ENCODE data around the gene CCNJL. TPM values are rescaled to one million over a fixed set of nuclear protein-coding genes. Genes with fewer than 3 reads are reported as not detected.
A peak's percentile ranks its signal among the peaks of the same experiment; 100 is the strongest.
"Not testable (repeated sequence)": the region's sequence is repeated elsewhere in the genome, so short reads cannot be mapped to it uniquely, and the experiment has no call there.

Gene CCNJL
- total RNA-seq, 2 experiments from 2014 or later, result 0.17 TPM; not detected in 1

GRCh38 chr5:160349249-160349934, 37.0 kb upstream of the CCNJL start:
- no peak overlapping the region for H3K4me3 Mint-ChIP-seq
- no peak for DNase-seq
- H3K9me3 Mint-ChIP-seq, result no peaks in the 10 kb centered on the region
- POLR2A ChIA-PET, result no interaction called here
- no peaks in the 10 kb centered on the region for H3K4me1 Mint-ChIP-seq
- ATAC-seq (ENCODE audit: low read depth), result no peak
- no peaks in the 10 kb centered on the region for H3K27me3 Mint-ChIP-seq
- H3K36me3 Mint-ChIP-seq, result no peaks in the 10 kb centered on the region
- H3K27ac Mint-ChIP-seq, result no peak overlapping the region

- Mint-ChIP-seq H3K4me3 (no peak overlapping the region), H3K27ac (no peak overlapping the region), H3K36me3 (no peaks in the 10 kb centered on the region), H3K27me3 (peaks cover 2% of the 10 kb centered on the region), H3K9me3 (no peaks in the 10 kb centered on the region), H3K4me1 (peaks cover 5% of the 10 kb centered on the region)
- no peak for DNase-seq
- POLR2A ChIA-PET, result no interaction called here
- ATAC-seq (ENCODE audit: low read depth), result no peak
These were observed 35.7 kb upstream of the CCNJL start for GRCh38 chr5:160348080-160348479.

- H3K4me3 Mint-ChIP-seq, result no peak overlapping the region
- no peaks in the 10 kb centered on the region for H3K9me3 Mint-ChIP-seq
These were observed 35.1 kb upstream of the CCNJL start for GRCh38 chr5:160347448-160347847.

GRCh38 chr5:160342413-160342941, 30.1 kb upstream of the CCNJL start:
- Mint-ChIP-seq H3K27me3 (peaks cover 3% of the 10 kb centered on the region), H3K4me1 (peaks cover 5% of the 10 kb centered on the region), H3K27ac (no peak overlapping the region), H3K36me3 (no peaks in the 10 kb centered on the region), H3K4me3 (no peak overlapping the region), H3K9me3 (no peaks in the 10 kb centered on the region)
- ATAC-seq (ENCODE audit: low read depth) (no peak), DNase-seq (no peak)
- POLR2A ChIA-PET, result no interaction called here

More at GRCh38 chr5:160347448-160347847, 35.1 kb upstream of the CCNJL start:
- Mint-ChIP-seq H3K27me3 (peaks cover 2% of the 10 kb centered on the region), H3K36me3 (no peaks in the 10 kb centered on the region), H3K4me1 (peaks cover 5% of the 10 kb centered on the region), H3K27ac (no peak overlapping the region)
- POLR2A ChIA-PET, result no interaction called here
- no peak for DNase-seq
- ATAC-seq (ENCODE audit: low read depth), result no peak

- DNase-seq, result no peak
- no peak for ATAC-seq (ENCODE audit: low read depth)
- peaks cover 4% of the 10 kb centered on the region for H3K27me3 Mint-ChIP-seq
- no peak overlapping the region for H3K4me3 Mint-ChIP-seq
- H3K27ac Mint-ChIP-seq, result no peak overlapping the region
- peaks cover 5% of the 10 kb centered on the region for H3K4me1 Mint-ChIP-seq
- POLR2A ChIA-PET, result no interaction called here
- no peaks in the 10 kb centered on the region for H3K9me3 Mint-ChIP-seq
- no peaks in the 10 kb centered on the region for H3K36me3 Mint-ChIP-seq
These were observed 29.0 kb upstream of the CCNJL start for GRCh38 chr5:160341309-160341870.

GRCh38 chr5:160340513-160340912, 28.1 kb upstream of the CCNJL start:
- H3K36me3 Mint-ChIP-seq; DNase-seq; ATAC-seq (ENCODE audit: low read depth); POLR2A ChIA-PET; H3K4me3 Mint-ChIP-seq; H3K27ac Mint-ChIP-seq; H3K27me3 Mint-ChIP-seq; H3K9me3 Mint-ChIP-seq; H3K4me1 Mint-ChIP-seq: not testable (repeated sequence)

- no peaks in the 10 kb centered on the region for H3K9me3 Mint-ChIP-seq
- H3K4me1 Mint-ChIP-seq, result peaks cover 5% of the 10 kb centered on the region
- POLR2A ChIA-PET, result no interaction called here
- no peak for ATAC-seq (ENCODE audit: low read depth)
- no peak for DNase-seq
- peaks cover 5% of the 10 kb centered on the region for H3K27me3 Mint-ChIP-seq
- no peak overlapping the region for H3K4me3 Mint-ChIP-seq
- no peaks in the 10 kb centered on the region for H3K36me3 Mint-ChIP-seq
- H3K27ac Mint-ChIP-seq, result no peak overlapping the region
These were observed 27.2 kb upstream of the CCNJL start for GRCh38 chr5:160339406-160340130.

GRCh38 chr5:160334716-160335115, 22.4 kb upstream of the CCNJL start:
- H3K9me3 Mint-ChIP-seq; H3K27ac Mint-ChIP-seq; DNase-seq; H3K36me3 Mint-ChIP-seq; POLR2A ChIA-PET; H3K4me3 Mint-ChIP-seq; H3K27me3 Mint-ChIP-seq; ATAC-seq (ENCODE audit: low read depth); H3K4me1 Mint-ChIP-seq: not testable (repeated sequence)

GRCh38 chr5:160333721-160334120, 21.4 kb upstream of the CCNJL start:
- Mint-ChIP-seq H3K9me3 (no peaks in the 10 kb centered on the region), H3K36me3 (no peaks in the 10 kb centered on the region), H3K4me3 (no peak overlapping the region), H3K27ac (no peak overlapping the region), H3K4me1 (peaks cover 1% of the 10 kb centered on the region), H3K27me3 (peaks cover 8% of the 10 kb centered on the region)
- ATAC-seq (ENCODE audit: low read depth) (no peak), DNase-seq (no peak)
- POLR2A ChIA-PET, result no interaction called here

GRCh38 chr5:160330212-160330611, 17.8 kb upstream of the CCNJL start:
- no peak overlapping the region for H3K27ac Mint-ChIP-seq
- H3K4me3 Mint-ChIP-seq, result no peak overlapping the region
- H3K4me1 Mint-ChIP-seq, result peaks cover 1% of the 10 kb centered on the region
- DNase-seq (no peak), ATAC-seq (ENCODE audit: low read depth) (peak; percentile 65)
- no peaks in the 10 kb centered on the region for H3K36me3 Mint-ChIP-seq
- POLR2A ChIA-PET, result no interaction called here
- peaks cover 5% of the 10 kb centered on the region for H3K27me3 Mint-ChIP-seq
- H3K9me3 Mint-ChIP-seq, result no peaks in the 10 kb centered on the region

- Mint-ChIP-seq H3K27me3 (peaks cover 9% of the 10 kb centered on the region), H3K4me1 (peaks cover 1% of the 10 kb centered on the region), H3K9me3 (no peaks in the 10 kb centered on the region), H3K36me3 (no peaks in the 10 kb centered on the region), H3K27ac (no peak overlapping the region), H3K4me3 (no peak overlapping the region)
- ATAC-seq (ENCODE audit: low read depth) (no peak), DNase-seq (no peak)
- POLR2A ChIA-PET, result no interaction called here
These were observed 15.5 kb upstream of the CCNJL start for GRCh38 chr5:160327818-160328217.

- Mint-ChIP-seq H3K4me1 (peaks cover 1% of the 10 kb centered on the region), H3K36me3 (no peaks in the 10 kb centered on the region), H3K27me3 (peaks cover 9% of the 10 kb centered on the region), H3K9me3 (no peaks in the 10 kb centered on the region), H3K4me3 (no peak overlapping the region), H3K27ac (no peak overlapping the region)
- ATAC-seq (ENCODE audit: low read depth), result no peak
- no peak for DNase-seq
- POLR2A ChIA-PET, result no interaction called here
These were observed 14.6 kb upstream of the CCNJL start for GRCh38 chr5:160326981-160327380.

- ATAC-seq (ENCODE audit: low read depth) (no peak), DNase-seq (no peak)
- peaks cover 1% of the 10 kb centered on the region for H3K4me1 Mint-ChIP-seq
- no peaks in the 10 kb centered on the region for H3K9me3 Mint-ChIP-seq
- H3K36me3 Mint-ChIP-seq, result no peaks in the 10 kb centered on the region
- H3K4me3 Mint-ChIP-seq, result no peak overlapping the region
- H3K27ac Mint-ChIP-seq, result no peak overlapping the region
- POLR2A ChIA-PET, result no interaction called here
- H3K27me3 Mint-ChIP-seq, result peaks cover 12% of the 10 kb centered on the region
These were observed 13.4 kb upstream of the CCNJL start for GRCh38 chr5:160325716-160326115.

GRCh38 chr5:160324886-160325285, 12.5 kb upstream of the CCNJL start:
- Mint-ChIP-seq H3K9me3 (no peaks in the 10 kb centered on the region), H3K27ac (no peak overlapping the region), H3K36me3 (no peaks in the 10 kb centered on the region), H3K4me3 (no peak overlapping the region), H3K27me3 (peaks cover 10% of the 10 kb centered on the region), H3K4me1 (no peaks in the 10 kb centered on the region)
- POLR2A ChIA-PET, result no interaction called here
- no peak for DNase-seq
- no peak for ATAC-seq (ENCODE audit: low read depth)

Data from activated naive CD8-positive, alpha-beta T cell treated with anti-CD3 and anti-CD28 coated beads, Interleukin-2, amount 10 ng/mL, durations not matched to agents 7 days and 5 days (primary cell).